DMS 273 treated with DMSO at 0.1 percent for 48 hours (cell line): Measurements from ENCODE around the gene AATK.

Experiments used
- DNase-seq: peaks from one replicate; lab custom pipeline; 2025; lab: John Stamatoyannopoulos, UW

AATK gene

GRCh38 chr17:81196505-81197408 is 30.7 kb upstream of the AATK start:
- DNase-seq: no peak

GRCh38 chr17:81195941-81196495 is 30.0 kb upstream of the AATK start:
- DNase-seq: no peak

- no peak for DNase-seq
Observed at GRCh38 chr17:81194941-81195901, 29.2 kb upstream of the AATK start.

DNA sequence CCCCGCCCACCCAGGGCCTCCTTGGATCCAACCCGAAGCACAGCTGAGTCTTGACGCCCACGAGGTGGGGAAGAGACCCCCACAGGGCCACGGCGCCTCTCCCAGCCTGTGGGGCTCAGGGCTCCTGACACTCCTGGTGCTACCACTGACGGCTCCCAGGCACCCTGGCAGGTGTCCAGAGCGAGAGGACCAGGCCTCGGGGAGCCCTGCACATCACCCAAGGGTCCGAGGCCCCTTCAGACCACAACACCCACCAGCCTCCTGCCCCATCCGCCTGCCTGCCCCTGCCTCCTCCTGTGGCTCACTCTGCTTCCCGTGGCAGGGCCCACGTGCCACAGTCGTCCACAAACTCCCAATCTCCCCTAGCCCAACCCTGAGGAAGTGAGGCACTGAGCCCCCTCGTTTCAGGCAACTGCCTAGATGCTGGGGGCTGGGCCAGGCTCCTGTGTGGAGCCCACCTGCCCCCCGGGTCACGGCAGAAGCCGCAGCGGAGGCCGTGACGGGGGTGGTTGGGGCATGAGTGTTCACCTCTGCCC is 28.3 kb upstream of the AATK start:
- no peak for DNase-seq

GRCh38 chr17:81193470-81194224 is 27.6 kb upstream of the AATK start:
- no peak for DNase-seq

GRCh38 chr17:81193051-81193410 is 27.0 kb upstream of the AATK start:
- no peak for DNase-seq

GRCh38 chr17:81192386-81193050 is 26.5 kb upstream of the AATK start:
- no peak for DNase-seq

GRCh38 chr17:81191646-81192045 is 25.6 kb upstream of the AATK start:
- DNase-seq: no peak

DNA sequence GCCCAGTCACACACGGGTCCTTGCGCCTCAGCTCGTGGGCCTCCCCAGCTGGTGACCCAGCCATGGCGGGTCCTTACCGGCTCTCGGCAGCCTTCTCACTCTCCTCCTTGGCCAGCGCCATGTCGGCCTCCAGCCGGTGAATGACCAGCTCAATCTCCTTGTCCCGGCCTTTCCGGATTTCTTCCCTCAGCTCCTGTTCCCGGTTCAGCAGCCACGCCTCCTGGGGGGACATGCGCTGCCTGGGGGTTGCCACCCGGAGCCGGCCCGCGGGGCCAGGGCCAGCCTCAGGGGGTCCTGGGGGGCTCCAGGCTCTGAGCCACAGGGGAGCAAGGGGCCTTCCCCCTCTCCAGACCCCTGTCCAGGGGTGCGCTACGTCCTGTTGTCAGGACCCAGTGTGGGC is 25.1 kb upstream of the AATK start:
- DNase-seq: no peak

- DNase-seq: no peak
Observed at GRCh38 chr17:81190591-81190990, 24.6 kb upstream of the AATK start.

DNA sequence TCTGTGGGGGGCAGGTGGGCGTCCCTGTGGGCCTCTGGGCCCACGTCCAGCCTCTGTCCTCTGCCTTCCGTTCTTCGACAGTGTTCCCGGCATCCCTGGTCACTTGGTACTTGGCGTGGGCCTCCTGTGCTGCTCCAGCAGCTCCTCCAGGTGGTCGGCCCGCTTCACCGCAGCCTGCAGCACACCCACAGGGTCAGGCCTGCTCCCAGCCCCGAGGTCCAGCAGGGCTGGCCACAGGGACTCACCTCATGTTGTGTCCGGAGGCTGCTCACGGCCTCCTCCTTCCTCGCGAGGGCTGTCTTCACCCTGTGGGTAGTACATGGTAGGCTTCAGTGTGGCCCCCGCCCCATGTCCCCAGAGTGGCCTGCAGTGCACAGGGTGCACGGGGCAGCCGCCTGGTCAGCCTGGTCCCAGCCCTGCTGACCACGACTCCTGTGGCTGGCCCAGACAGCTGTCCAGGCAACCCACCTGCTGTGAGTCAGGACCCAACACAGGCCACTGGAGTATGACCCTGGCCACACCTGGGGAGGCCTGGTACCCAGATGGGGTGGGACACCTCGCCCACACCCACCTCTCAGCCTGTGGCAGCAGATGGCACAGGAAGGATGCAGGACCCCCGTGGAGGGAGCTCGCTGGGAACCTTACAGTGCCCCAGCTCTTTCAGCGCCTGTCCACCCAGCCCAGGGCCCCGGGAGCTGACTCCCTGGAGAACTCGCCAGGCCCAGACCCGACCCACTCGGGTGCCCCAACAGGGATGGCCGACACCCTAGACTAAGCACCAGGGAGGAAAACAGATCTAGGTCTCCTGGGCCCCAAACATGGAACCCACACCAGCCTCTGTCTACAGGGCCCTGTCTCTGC is 23.9 kb upstream of the AATK start:
- DNase-seq: no peak

GRCh38 chr17:81189016-81189415 is 23.0 kb upstream of the AATK start:
- no peak for DNase-seq

- DNase-seq: no peak
Observed at GRCh38 chr17:81188491-81188840, 22.4 kb upstream of the AATK start.

GRCh38 chr17:81187586-81188490 is 21.8 kb upstream of the AATK start:
- DNase-seq: no peak

DNA sequence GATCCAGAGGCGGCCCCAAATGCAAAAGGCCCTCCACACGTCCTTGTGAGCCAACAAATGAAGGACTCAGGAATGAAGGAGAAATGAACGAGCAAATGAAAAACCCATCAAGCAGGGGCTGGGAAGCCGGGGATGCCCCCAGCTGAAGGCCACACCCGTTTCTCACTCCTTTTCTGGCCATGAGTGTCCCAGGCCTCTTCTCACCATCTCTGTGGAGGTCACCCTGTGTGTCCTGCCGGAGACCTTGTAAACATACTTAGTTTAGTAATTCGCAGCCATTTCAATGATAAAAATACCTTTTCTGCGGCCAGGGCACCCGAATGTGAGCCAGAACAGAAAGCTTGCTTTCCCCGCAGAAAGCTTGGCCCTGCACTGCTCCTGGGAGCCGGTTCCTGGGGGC is 21.1 kb upstream of the AATK start:
- no peak for DNase-seq

GRCh38 chr17:81186203-81186602 is 20.2 kb upstream of the AATK start:
- no peak for DNase-seq

GRCh38 chr17:81184555-81184954 is 18.5 kb upstream of the AATK start:
- DNase-seq: no peak

GRCh38 chr17:81183807-81184206 is 17.8 kb upstream of the AATK start:
- no peak for DNase-seq

DNA sequence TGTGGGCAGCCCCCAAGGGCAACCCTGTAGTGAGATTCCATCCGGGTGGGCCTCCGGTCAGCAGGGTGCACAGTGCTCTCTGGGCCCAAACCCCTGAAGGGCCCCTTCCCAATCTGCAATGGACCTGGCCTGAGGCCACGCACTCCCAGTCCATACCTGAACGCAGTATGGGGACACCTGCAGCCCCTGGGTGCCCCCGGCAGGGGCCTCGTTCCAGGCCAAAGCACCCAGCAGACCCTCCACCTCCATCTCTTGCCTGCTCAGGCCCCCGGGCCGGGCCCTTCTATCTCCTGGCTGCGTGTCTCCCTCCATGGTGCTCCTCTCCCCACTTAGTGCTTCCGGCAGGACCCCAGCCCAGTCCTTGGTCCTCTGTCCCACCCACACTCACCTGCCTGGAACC is 17.3 kb upstream of the AATK start:
- DNase-seq: no peak
